GM12878 (cell line): ENCODE results near the gene DCN. TPM values are rescaled to one million over a fixed set of nuclear protein-coding genes. Genes with fewer than 3 reads are reported as not detected.

ENCODE experiments used
- ATAC-seq: fragments of 200-7000 bp; cut with Tn5 transposase; 3 replicates; pipeline ENCODE4 v1.9.1; 2020; ENCODE audit warnings: mild to moderate bottlenecking, moderate library complexity
- BruUV-seq: library from RNA; stranded (reverse); fragments of 400-500 nt; replicated peaks from 2 replicates; lab custom pipeline; 2021; lab: Mats Ljungman, UMichigan
- CTCF ChIA-PET: fragments of 300-600 bp; sonication (Branson Sonifier 250); formaldehyde crosslinking; extraction: SDS; loops from one replicate; lab custom pipeline; 2021; ENCODE audit warnings: inconsistent platforms; lab: Yijun Ruan, JAX
- POLR2A ChIA-PET: fragments of 350-600 bp; formaldehyde crosslinking; extraction: SDS; loops from one replicate; lab custom pipeline; 2021; ENCODE audit warnings: inconsistent platforms; lab: Charles Lee
- RAD21 ChIA-PET: fragments of 300-600 bp; sonication (Branson Sonifier 250); formaldehyde crosslinking; loops from one replicate; lab custom pipeline; 2023; ENCODE audit warnings: antibody characterized with exemption; ENCODE audit not compliant: unreplicated experiment; lab: Charles Lee
- SMC1A ChIA-PET: fragments of 300-600 bp; sonication (Branson Sonifier 250); formaldehyde crosslinking; loops from one replicate; lab custom pipeline; 2023; ENCODE audit not compliant: unreplicated experiment, uncharacterized antibody; lab: Charles Lee
- DNase-seq: peaks from one replicate; pipeline ENCODE4 v3.0.0-alpha.2; 2011; ENCODE audit warnings: low read depth, low spot score
- FAIRE-seq: peaks from 3 replicates; lab custom pipeline; 2011; peaks lifted over from hg19 to GRCh38; lab: Jason Lieb, UNC
- H2AFZ ChIP-seq: 2 replicates; pipeline ENCODE4 v1.6.0; 2011; ENCODE audit warnings: low read depth, low read length, control low read depth; ENCODE audit not compliant: control insufficient read depth
- H3K27ac ChIP-seq: 2 replicates; pipeline ENCODE4 v1.5.1; 2011; ENCODE audit warnings: control low read depth; ENCODE audit not compliant: control insufficient read depth, insufficient read depth
- H3K27me3 ChIP-seq, 2 experiments: replicated peaks in 1 of 2; 2 replicates each; pipeline versions ENCODE4 v1.6.0 to v1.6.1; 2011; ENCODE audit warnings: low read length in 1 of 2; ENCODE audit not compliant: control insufficient read depth in 2 of 2, insufficient read depth in 2 of 2
- H3K36me3 ChIP-seq, 2 experiments: 2 replicates each; pipeline ENCODE4 v1.5.1; 2011; ENCODE audit warnings: low read length in 1 of 2; ENCODE audit not compliant: control insufficient read depth in 2 of 2, insufficient read depth in 2 of 2
- H3K4me1 ChIP-seq: 2 replicates; pipeline ENCODE4 v1.6.1; 2011; ENCODE audit warnings: mild to moderate bottlenecking, low read length, moderate library complexity, mixed read lengths; ENCODE audit not compliant: control insufficient read depth, insufficient read depth
- H3K4me2 ChIP-seq: 2 replicates; pipeline ENCODE4 v1.6.0; 2011; ENCODE audit warnings: control low read depth; ENCODE audit not compliant: control insufficient read depth, insufficient read depth
- H3K4me3 ChIP-seq: fragments of 200-600 bp; sonication (generic); 2 replicates; pipeline ENCODE4 v1.5.1; 2016
- H3K79me2 ChIP-seq: 2 replicates; pipeline ENCODE4 v1.6.0; 2011; ENCODE audit warnings: low read length; ENCODE audit not compliant: control insufficient read depth, insufficient read depth
- H3K9ac ChIP-seq: 2 replicates; pipeline ENCODE4 v1.8.0; 2011; ENCODE audit warnings: low read length, control low read depth, mixed read lengths; ENCODE audit not compliant: control insufficient read depth, insufficient read depth
- H3K9me3 ChIP-seq: replicated peaks from 3 replicates; pipeline ENCODE4 v1.5.1; 2011; ENCODE audit warnings: mild to moderate bottlenecking, low read length; ENCODE audit not compliant: control insufficient read depth, insufficient read depth
- H4K20me1 ChIP-seq: 2 replicates; pipeline ENCODE4 v1.6.0; 2011; ENCODE audit not compliant: control insufficient read depth, insufficient read depth
- ATF2 ChIP-seq: IDR thresholded peaks from 2 replicates; pipeline ENCODE4 v1.6.1; 2012; ENCODE audit warnings: low read length, inconsistent platforms
- BRCA1 ChIP-seq: IDR thresholded peaks from 2 replicates; pipeline ENCODE4 v1.6.1; 2011; ENCODE audit warnings: low read depth, low read length, improper control_type of control experiment
- CBX5 ChIP-seq: sonication (generic); IDR thresholded peaks from 2 replicates; pipeline ENCODE4 v1.6.1; 2016; ENCODE audit warnings: low read depth, moderate library complexity, mild to moderate bottlenecking, inconsistent platforms
- CHD4 ChIP-seq: fragments of 200-600 bp; sonication (generic); IDR thresholded peaks from 2 replicates; pipeline ENCODE4 v1.6.1; 2016; ENCODE audit warnings: mild to moderate bottlenecking
- KAT2A ChIP-seq: conservative IDR thresholded peaks from 2 replicates; pipeline ENCODE4 v1.6.1; 2011; ENCODE audit warnings: low read depth, low read length; ENCODE audit not compliant: control insufficient read depth
- LARP7 ChIP-seq: fragments of 450-650 bp; IDR thresholded peaks from 2 replicates; pipeline ENCODE4 v1.6.1; 2017; ENCODE audit warnings: mild to moderate bottlenecking
- NFYA ChIP-seq: IDR thresholded peaks from 2 replicates; pipeline ENCODE4 v1.6.1; 2011; ENCODE audit warnings: low read depth, mild to moderate bottlenecking, low read length, improper control_type of control experiment, borderline replicate concordance
- NR2C1 ChIP-seq: fragments of 450-650 bp; IDR thresholded peaks from 2 replicates; pipeline ENCODE4 v1.6.1; 2017; ENCODE audit warnings: antibody characterized with exemption, mild to moderate bottlenecking, moderate library complexity
- PKNOX1 ChIP-seq: fragments of 450-650 bp; IDR thresholded peaks from 2 replicates; pipeline ENCODE4 v1.6.1; 2016; ENCODE audit warnings: mild to moderate bottlenecking
- RBBP5 ChIP-seq: fragments of 200-600 bp; sonication (generic); conservative IDR thresholded peaks from 2 replicates; pipeline ENCODE4 v1.6.1; 2016
- RELA ChIP-seq: fragments of 450-650 bp; IDR thresholded peaks from 2 replicates; pipeline ENCODE4 v1.8.0; 2014; ENCODE audit warnings: borderline replicate concordance; ENCODE audit not compliant: partially characterized antibody
- RELB ChIP-seq: fragments of 450-650 bp; IDR thresholded peaks from 2 replicates; pipeline ENCODE4 v1.6.1; 2017; ENCODE audit warnings: low read depth, mild to moderate bottlenecking, moderate library complexity
- SPI1 ChIP-seq: IDR thresholded peaks from 2 replicates; pipeline ENCODE4 v1.6.1; 2011; ENCODE audit warnings: low read depth, mild to moderate bottlenecking, low read length, moderate library complexity, borderline replicate concordance; ENCODE audit not compliant: insufficient read depth
- TBL1XR1 ChIP-seq: IDR thresholded peaks from 2 replicates; pipeline ENCODE4 v1.6.1; 2012; ENCODE audit warnings: low read depth, low read length, improper control_type of control experiment
- ZBTB4 ChIP-seq: fragments of 450-650 bp; formaldehyde crosslinking; IDR thresholded peaks from 2 replicates; pipeline ENCODE4 v1.4.0; 2022; ENCODE audit warnings: mild to moderate bottlenecking, moderate library complexity
- WGBS: methylation state at CpG from one replicate; pipeline ENCODE4 v1.1.6; 2016; ENCODE audit warnings: low lambda C conversion rate; ENCODE audit not compliant: insufficient replicate concordance, insufficient coverage; ENCODE audit errors: missing lambda C conversion rate; 5-methylcytosine and 5-hydroxymethylcytosine counted together
- in situ Hi-C: fragments of 300-500 bp; cut with MboI; formaldehyde crosslinking; loops from 9 replicates; pipeline ENCODE4 v1.14.3; 2018; ENCODE audit warnings: mixed read lengths
- intact Hi-C: fragments of 100-400 bp; cut with micrococcal nuclease; formaldehyde crosslinking; loops from one replicate; pipeline ENCODE4 v1.14.2; 2022; ENCODE audit not compliant: unreplicated experiment
- polyA plus RNA-seq, 11 experiments: library from polyadenylated mRNA; depleted of rRNA in 4 of 11; unstranded in 6 of 11; stranded (reverse) in 5 of 11; fragments of >200 nt; fragmentation: Nextera tagmentation in 4 of 11; fragmentation: Illumina TruSeq in 1 of 11; extraction: Ambion mirVana in 4 of 11; extraction: Trizol in 1 of 11; gene quantifications; 1 replicate in 1 of 11; 2 replicates in 10 of 11; pipeline versions ENCODE4 v1.2.1 to v1.2.3, GENCODE V29; 2011 to 2016; ENCODE audit warnings: inconsistent platforms in 2 of 11, missing spikeins in 2 of 11, low read depth in 1 of 11
- total RNA-seq, 4 experiments: library from RNA; depleted of rRNA in 3 of 4; stranded (reverse); fragments of >200 nt in 3 of 4; fragmentation: Illumina TruSeq in 1 of 4; extraction: Trizol in 1 of 4; gene quantifications; 2 replicates each; pipeline versions ENCODE4 v1.2.1 to v1.2.3, GENCODE V29; 2013 to 2021

The DCN gene
- total and polyA plus RNA-seq, 10 of the 15 experiments (the other 5 are each of a cell fraction or from before 2014, with no cell fraction given), result 0.07 to 2.1 (median 0.75) TPM; not detected in 6

GRCh38 chr12:91109581-91110310 is 72.9 kb downstream of the DCN start:
- BruUV-seq, result no TSS peak
- SMC1A ChIA-PET, result interaction anchor here (0.7 to 3.9 kb wide), 14 partner anchors 9 to 167 kb away, joined by 3 to 23 read pairs (median 4); no protein-coding TSS in a partner anchor

More at GRCh38 chr12:91109581-91110310, 72.9 kb downstream of the DCN start:
- ATAC-seq, result no peak
- no peak for DNase-seq
- ChIA-PET POLR2A (no interaction called here), CTCF (interaction anchor here (0.7 to 6.3 kb wide), 26 partner anchors 9 to 278 kb away, joined by 3 to 88 read pairs (median 7); no protein-coding TSS in a partner anchor)
- no peaks in the 10 kb centered on the region for H3K4me1 ChIP-seq
- H3K27me3 ChIP-seq, result no peaks in the 10 kb centered on the region
- no peaks in the 10 kb centered on the region for H3K9me3 ChIP-seq
- no peak for TF ChIP-seq ZBTB4 (CRISPR knock-in tag)
- TF ChIP-seq RELA, result no peak
- no peak for TF ChIP-seq KAT2A
- no peak for TF ChIP-seq NFYA
- TF ChIP-seq CHD4, result no peak
- TF ChIP-seq SPI1, result no peak
- no peak for TF ChIP-seq CBX5
- TF ChIP-seq PKNOX1, result no peak
- TF ChIP-seq NR2C1, result no peak
- no peak for TF ChIP-seq BRCA1
- no peak for TF ChIP-seq RELB
- TF ChIP-seq LARP7, result no peak
- no peak for TF ChIP-seq RBBP5
- no peak for TF ChIP-seq ATF2
- TF ChIP-seq TBL1XR1, result no peak
- TF ChIP-seq, all 136 proteins: peak for 0
- Histone ChIP-seq H3K4me3 (no peak overlapping the region), H3K36me3 (no peaks in the 10 kb centered on the region), H2AFZ (no peak overlapping the region), H3K9ac (no peak overlapping the region), H3K79me2 (no peaks in the 10 kb centered on the region), H3K4me2 (no peak overlapping the region), H4K20me1 (no peaks in the 10 kb centered on the region), H3K27ac (no peak overlapping the region)
- intact Hi-C loops, result loop anchor here (1.0 to 5.0 kb wide), 2 partner anchors 131 to 218 kb away; no protein-coding TSS in a partner anchor
- in situ Hi-C loops, result loop anchor here (5.0 kb wide), 1 partner anchor 127 kb away; no protein-coding TSS in a partner anchor
- RAD21 ChIA-PET, result interaction anchor here (0.9 to 6.4 kb wide), 7 partner anchors 11 to 218 kb away, joined by 3 to 29 read pairs (median 3); no protein-coding TSS in a partner anchor
- FAIRE-seq, result no peak
- WGBS, result 42% methylated on average over 2 of the region's 2 CpGs
